Nephron (organoid): ENCODE measurements around the gene ZC2HC1C.

ENCODE experiments used
- H3K27ac Mint-ChIP-seq, 3 experiments: 2 replicates each; pipeline ENCODE4 v1.8.0; 2020; ENCODE audit warnings: mixed read lengths in 3 of 3, mild to moderate bottlenecking in 2 of 3, moderate library complexity in 1 of 3
- H3K27me3 Mint-ChIP-seq: 2 replicates; pipeline ENCODE4 v1.8.0; 2021; ENCODE audit warnings: low read depth, mild to moderate bottlenecking, moderate library complexity, mixed read lengths
- H3K36me3 Mint-ChIP-seq: 2 replicates; pipeline ENCODE4 v1.8.0; 2020; ENCODE audit warnings: low read depth, mixed read lengths
- H3K4me1 Mint-ChIP-seq: 2 replicates; pipeline ENCODE4 v1.8.0; 2020; ENCODE audit warnings: mixed read lengths
- H3K4me3 Mint-ChIP-seq, 3 experiments: 2 replicates each; pipeline ENCODE4 v1.8.0; 2020; ENCODE audit warnings: mild to moderate bottlenecking in 3 of 3, mixed read lengths in 3 of 3, moderate library complexity in 2 of 3
- H3K9me3 Mint-ChIP-seq: 2 replicates; pipeline ENCODE4 v1.8.0; 2020; ENCODE audit warnings: mixed read lengths
- CTCF ChIP-seq, 3 experiments: fragments of 200-600 bp; sonication (generic); IDR thresholded peaks; one replicate each; pipeline ENCODE4 v1.5.0; 2021; ENCODE audit warnings: antibody characterized with exemption in 3 of 3; ENCODE audit not compliant: unreplicated experiment in 3 of 3

ZC2HC1C gene

GRCh38 chr14:75044752-75045151, 24.7 kb upstream of the ZC2HC1C start:
- Mint-ChIP-seq H3K27ac (peak overlapping the region; percentile 36 to 62 (median 56)), H3K36me3 (peaks cover 53% of the 10 kb centered on the region), H3K27me3 (no peaks in the 10 kb centered on the region), H3K4me3 (peak overlapping the region in 1 of 3 experiments; percentile 46), H3K9me3 (peaks cover 4% of the 10 kb centered on the region), H3K4me1 (peaks cover 33% of the 10 kb centered on the region)
- no peak for TF ChIP-seq CTCF (IDR thresholded peaks at IDR 0.05; ENCODE audit: unreplicated experiment in 3 of 3)

- H3K27ac Mint-ChIP-seq = no peak overlapping the region
- H3K9me3 Mint-ChIP-seq = peaks cover 4% of the 10 kb centered on the region
- peaks cover 50% of the 10 kb centered on the region for H3K36me3 Mint-ChIP-seq
- H3K4me3 Mint-ChIP-seq = no peak overlapping the region
- no peak for TF ChIP-seq CTCF (IDR thresholded peaks at IDR 0.05; ENCODE audit: unreplicated experiment in 3 of 3)
- peaks cover 39% of the 10 kb centered on the region for H3K4me1 Mint-ChIP-seq
- H3K27me3 Mint-ChIP-seq = no peaks in the 10 kb centered on the region
Observed at GRCh38 chr14:75046275-75046674, 23.2 kb upstream of the ZC2HC1C start.

GRCh38 chr14:75046899-75047298, 22.5 kb upstream of the ZC2HC1C start:
- TF ChIP-seq CTCF (IDR thresholded peaks at IDR 0.05; ENCODE audit: unreplicated experiment in 3 of 3) = no peak
- Mint-ChIP-seq H3K9me3 (peaks cover 4% of the 10 kb centered on the region), H3K27me3 (no peaks in the 10 kb centered on the region), H3K4me3 (no peak overlapping the region), H3K27ac (no peak overlapping the region), H3K4me1 (peaks cover 40% of the 10 kb centered on the region), H3K36me3 (peaks cover 50% of the 10 kb centered on the region)

GRCh38 chr14:75047506-75047905, 21.9 kb upstream of the ZC2HC1C start:
- Mint-ChIP-seq H3K27me3 (no peaks in the 10 kb centered on the region), H3K36me3 (peaks cover 47% of the 10 kb centered on the region), H3K27ac (no peak overlapping the region), H3K4me1 (peaks cover 34% of the 10 kb centered on the region), H3K4me3 (no peak overlapping the region), H3K9me3 (peaks cover 4% of the 10 kb centered on the region)
- TF ChIP-seq CTCF (IDR thresholded peaks at IDR 0.05; ENCODE audit: unreplicated experiment in 3 of 3) = no peak

- Mint-ChIP-seq H3K27ac (no peak overlapping the region), H3K9me3 (peaks cover 4% of the 10 kb centered on the region), H3K36me3 (peaks cover 45% of the 10 kb centered on the region), H3K4me3 (no peak overlapping the region), H3K27me3 (no peaks in the 10 kb centered on the region), H3K4me1 (peaks cover 34% of the 10 kb centered on the region)
- no peak for TF ChIP-seq CTCF (IDR thresholded peaks at IDR 0.05; ENCODE audit: unreplicated experiment in 3 of 3)
Observed at GRCh38 chr14:75048101-75048500, 21.3 kb upstream of the ZC2HC1C start.

GRCh38 chr14:75049136-75049535, 20.3 kb upstream of the ZC2HC1C start:
- Mint-ChIP-seq H3K9me3 (peaks cover 4% of the 10 kb centered on the region), H3K27me3 (no peaks in the 10 kb centered on the region), H3K36me3 (peaks cover 45% of the 10 kb centered on the region), H3K4me1 (peaks cover 33% of the 10 kb centered on the region), H3K4me3 (no peak overlapping the region), H3K27ac (no peak overlapping the region)
- no peak for TF ChIP-seq CTCF (IDR thresholded peaks at IDR 0.05; ENCODE audit: unreplicated experiment in 3 of 3)
